CMK (cell line): ENCODE measurements around the gene LIMCH1.

ENCODE experiments used
- DNase-seq: peaks from one replicate; pipeline ENCODE4 v3.0.0-alpha.2; 2010; ENCODE audit warnings: low read depth

Gene LIMCH1

DNA sequence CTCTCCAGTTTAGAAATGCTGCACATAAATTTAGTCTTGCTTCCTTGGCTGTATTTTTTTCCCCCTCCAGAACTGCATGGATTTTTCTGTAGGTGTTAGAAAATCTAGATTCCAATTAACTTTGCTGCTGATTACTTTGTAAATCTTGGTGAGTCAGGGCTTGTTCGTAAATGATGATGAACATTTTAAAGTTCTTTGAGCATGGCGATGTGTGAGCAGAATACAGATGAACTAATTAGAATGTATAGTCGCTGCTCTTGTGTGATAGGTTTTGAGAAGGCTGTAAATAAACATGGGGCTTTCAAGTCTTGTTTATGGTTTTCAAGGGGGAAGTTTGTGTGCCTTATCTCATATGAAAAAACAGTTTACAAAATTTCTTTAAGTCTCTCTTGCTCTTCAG is 23.3 kb downstream of the LIMCH1 start:
- DNase-seq, result no peak

DNA sequence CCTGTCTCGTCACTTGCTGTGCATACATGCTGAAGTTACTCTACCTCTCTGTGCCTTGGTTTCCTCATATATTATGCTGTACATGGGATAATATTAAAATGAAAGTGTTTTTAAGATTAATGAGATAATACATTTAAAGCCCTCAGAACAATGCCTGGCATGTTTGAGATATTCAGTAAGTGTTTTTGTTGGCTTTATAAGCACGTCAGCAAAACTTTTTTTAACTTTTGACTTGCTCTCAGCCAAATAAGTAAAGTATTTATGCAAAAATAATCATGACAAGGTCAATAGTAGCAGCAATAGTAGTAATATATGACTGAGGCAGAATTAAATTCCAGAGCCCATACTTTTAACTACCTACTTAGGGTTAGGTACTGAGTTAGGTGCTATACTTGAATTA is 29.2 kb downstream of the LIMCH1 start:
- no peak for DNase-seq

DNA sequence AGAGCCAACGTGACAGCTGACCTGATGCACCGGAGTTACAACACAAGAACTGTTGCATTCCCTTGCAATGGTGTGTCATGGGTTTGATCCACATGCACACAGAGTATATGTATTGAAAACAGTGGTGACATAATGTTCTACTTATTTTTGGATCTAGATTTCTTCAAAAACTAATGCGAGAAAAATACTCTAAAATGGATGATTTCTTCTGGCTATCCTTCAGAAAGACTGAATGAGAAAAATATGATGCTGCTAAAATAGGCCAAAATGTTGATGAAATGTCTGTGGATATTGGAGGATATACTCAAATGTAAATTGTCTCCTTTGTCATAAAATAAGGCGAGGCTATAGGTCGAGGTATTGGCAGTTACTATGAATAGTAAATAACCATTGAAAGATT is 30.4 kb downstream of the LIMCH1 start:
- DNase-seq, result no peak

DNA sequence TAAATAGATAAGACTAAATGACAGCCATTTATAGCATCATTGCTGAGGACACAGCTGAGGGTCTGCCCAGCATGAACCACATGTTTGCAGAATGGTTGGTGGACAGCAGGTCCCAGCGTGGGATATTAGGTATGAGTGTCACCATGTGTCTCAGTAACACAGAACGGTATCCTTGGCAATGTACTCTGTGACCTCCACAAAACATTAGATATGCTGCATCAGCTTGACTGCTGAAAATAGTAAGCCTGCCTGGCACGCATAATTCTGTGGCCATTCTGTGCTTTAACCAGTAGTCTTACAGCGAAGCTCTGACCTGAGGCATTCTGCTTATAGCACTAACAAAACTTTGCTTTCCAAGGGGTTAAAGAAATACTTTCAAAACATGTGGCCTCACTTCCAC is 32.0 kb downstream of the LIMCH1 start:
- no peak for DNase-seq

- no peak for DNase-seq
Measured at GRCh38 chr4:41571422-41571821, 33.5 kb downstream of the LIMCH1 start.

DNA sequence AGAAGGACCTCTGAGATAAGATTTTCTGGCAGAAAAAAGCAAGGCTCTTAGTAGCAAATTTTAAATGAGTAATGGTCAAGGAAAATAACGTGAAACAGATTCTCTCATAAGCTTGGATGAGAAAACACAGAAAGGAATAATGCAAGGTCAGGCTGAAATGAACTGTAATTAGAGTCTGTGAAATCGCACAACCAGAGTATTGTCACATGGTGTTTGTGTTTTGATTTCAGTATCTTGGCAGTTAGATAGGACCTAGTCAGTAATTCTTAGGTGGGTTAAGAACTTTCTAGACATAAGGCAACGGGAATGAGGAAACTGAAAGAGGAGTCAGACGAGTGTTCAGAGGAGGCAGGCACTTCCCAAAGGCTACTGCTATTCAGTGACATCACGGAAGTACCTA is 34.6 kb downstream of the LIMCH1 start:
- DNase-seq, result no peak

DNA sequence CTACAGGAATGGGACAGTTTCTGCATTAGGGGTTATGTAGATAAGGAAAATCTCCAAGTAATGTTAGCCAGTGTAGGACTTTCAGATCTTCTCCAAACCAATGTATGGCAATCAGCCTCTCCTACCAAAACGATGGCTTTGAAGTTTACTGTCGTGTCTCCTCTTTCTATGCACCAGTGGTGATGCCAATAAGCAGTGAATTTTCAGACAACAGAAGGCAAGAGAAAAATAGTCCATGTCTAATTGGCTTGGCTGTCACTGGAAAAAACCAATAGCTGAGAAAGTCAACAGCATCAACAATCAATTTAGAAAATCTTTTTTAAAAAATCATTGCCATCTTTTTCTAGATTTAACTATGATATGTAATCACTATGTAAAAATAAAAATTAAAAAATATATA is 35.0 kb downstream of the LIMCH1 start:
- no peak for DNase-seq

DNA sequence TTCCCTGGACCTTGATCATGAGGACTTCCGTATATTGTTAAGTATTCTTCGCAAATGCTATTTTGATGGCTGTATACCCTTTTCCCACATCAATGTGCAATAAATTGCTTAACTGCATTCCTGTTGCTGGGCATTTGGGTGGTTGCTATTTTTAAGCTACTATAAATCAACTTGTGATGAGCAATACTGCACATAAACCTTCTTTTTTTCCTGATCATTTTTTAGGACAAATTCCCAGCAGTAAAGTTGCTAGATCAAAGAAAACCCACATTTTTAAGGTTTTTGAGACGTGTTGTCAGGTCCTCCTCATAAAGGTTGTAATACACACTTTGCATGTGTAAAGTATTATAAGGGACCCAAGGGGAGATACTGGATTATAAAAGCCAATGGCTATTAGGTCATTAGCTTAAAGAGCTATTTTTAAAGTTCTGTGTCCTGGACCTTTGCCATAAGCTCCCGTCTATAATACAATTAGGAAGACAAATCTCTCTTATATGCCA is 35.6 kb downstream of the LIMCH1 start:
- no peak for DNase-seq

DNA sequence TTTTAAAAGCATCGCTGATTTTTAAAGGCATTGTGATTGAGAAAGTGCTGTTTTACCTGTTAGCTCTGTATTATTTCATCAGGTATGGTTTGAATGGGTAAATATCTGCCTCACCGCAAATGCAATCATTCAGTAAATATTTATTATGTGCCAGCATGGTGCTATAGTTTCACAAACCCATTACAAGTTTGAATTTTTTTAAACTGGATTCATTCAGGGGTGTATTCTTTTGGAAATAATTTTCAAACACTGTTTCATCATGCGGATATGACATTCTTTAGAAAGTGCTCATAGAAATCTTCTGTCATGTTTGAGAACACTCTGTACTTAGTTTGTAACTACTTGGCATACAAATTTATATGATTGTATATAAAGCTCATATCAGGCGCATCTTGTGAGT is 37.2 kb downstream of the LIMCH1 start:
- no peak for DNase-seq

DNA sequence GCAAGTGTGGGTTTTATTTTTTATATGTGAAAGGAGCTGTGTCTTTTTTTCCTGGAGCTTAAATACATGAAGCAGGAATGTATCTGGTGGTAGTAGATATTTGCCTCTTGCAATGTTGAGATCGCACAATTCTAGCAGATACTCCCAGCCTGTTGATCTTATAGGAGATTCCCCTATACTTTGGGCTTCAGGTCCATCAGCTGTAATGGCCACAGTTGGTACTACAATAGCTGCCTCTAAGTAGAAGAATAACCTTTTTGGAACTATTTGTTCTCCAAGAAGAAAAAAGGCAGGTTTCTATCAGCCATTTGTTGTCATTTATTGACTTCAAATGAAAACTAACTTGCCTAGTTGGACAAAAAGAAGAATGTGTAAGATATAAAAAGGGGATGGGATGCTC is 37.7 kb downstream of the LIMCH1 start:
- DNase-seq, result no peak

- DNase-seq, result no peak
Measured at GRCh38 chr4:41579043-41579442, 41.1 kb downstream of the LIMCH1 start.

DNA sequence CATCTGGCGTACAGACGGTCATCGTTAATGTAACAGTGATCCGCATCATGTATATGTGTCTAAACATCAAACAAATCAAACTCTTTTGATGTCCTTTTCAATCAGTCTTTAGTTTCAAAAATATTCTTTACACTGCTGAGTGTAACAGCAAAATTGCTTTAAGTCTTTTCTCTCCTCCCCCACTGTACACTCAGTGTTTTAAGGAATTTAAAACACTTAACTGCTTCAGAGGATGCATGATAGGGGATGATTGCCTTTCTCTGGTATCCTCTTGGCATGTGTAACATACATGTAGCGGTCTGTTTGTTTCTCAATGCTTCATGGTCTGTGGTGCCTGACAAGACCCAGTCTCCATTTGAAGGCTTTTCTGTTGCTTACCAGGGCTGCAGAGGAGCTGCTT is 41.6 kb downstream of the LIMCH1 start:
- no peak for DNase-seq

DNA sequence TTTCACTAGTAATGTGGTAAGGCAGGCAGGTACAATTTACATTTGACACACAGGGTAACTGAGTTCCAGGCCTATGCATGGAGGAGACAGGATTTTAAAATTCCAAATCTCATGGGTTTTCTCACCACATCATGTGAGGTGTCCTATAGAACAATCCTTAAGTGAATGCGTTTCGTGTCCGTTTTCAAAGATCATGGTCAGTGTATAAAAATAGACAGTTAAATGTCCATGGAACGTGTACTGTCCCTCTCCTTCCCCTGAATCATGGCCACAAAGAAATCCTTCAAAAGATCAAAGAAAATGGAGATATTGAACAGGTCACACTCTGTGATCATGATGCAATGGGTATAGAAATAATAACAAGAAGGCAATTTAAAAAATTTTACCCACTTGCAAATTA is 42.0 kb downstream of the LIMCH1 start:
- DNase-seq, result no peak

- no peak for DNase-seq
Measured at GRCh38 chr4:41586675-41587225, 48.8 kb downstream of the LIMCH1 start.

- DNase-seq, result no peak
Measured at GRCh38 chr4:41587286-41587685, 49.3 kb downstream of the LIMCH1 start.

GRCh38 chr4:41590591-41590990 is 52.6 kb downstream of the LIMCH1 start:
- no peak for DNase-seq

- no peak for DNase-seq
Measured at GRCh38 chr4:41594432-41594831, 56.5 kb downstream of the LIMCH1 start.

DNA sequence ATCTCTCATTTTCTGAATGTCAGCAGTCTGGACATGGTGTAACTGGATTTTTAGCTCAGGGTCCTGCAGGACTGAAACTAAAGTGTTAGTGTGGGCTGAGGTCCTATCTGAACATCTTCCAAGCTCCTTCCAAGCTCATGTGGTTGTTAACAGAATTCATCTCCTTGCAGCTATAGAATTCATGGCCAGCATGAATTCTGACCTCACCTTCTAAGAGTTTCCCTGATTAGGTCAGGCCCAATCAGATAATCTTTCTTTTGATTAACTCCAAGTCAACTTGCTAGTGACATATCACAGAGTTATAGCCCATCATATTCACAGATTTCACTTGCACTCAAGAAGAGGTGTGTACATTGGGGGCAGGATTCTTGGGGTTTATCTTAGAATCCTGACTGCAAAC is 59.5 kb downstream of the LIMCH1 start:
- no peak for DNase-seq

DNA sequence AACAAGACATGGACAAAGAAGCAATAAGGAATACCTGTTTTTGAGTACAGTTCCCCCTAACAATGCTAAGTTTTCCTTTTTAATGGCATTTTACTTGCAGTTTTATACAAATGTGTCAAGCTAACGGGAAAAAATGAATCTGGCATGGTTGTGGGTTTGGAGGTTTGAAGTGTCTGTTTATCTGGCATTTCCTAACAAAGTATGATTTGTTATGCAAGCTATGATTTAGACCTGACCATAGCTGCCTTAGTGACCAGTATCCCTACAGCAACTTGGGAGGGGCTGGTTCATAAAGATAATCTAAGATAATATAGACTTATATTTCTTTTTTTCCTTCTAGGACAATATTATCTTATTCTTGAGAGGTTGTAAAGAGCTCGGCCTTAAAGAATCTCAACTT is 60.6 kb downstream of the LIMCH1 start:
- DNase-seq, result no peak

- no peak for DNase-seq
Measured at GRCh38 chr4:41599192-41599786, 61.3 kb downstream of the LIMCH1 start.

DNA sequence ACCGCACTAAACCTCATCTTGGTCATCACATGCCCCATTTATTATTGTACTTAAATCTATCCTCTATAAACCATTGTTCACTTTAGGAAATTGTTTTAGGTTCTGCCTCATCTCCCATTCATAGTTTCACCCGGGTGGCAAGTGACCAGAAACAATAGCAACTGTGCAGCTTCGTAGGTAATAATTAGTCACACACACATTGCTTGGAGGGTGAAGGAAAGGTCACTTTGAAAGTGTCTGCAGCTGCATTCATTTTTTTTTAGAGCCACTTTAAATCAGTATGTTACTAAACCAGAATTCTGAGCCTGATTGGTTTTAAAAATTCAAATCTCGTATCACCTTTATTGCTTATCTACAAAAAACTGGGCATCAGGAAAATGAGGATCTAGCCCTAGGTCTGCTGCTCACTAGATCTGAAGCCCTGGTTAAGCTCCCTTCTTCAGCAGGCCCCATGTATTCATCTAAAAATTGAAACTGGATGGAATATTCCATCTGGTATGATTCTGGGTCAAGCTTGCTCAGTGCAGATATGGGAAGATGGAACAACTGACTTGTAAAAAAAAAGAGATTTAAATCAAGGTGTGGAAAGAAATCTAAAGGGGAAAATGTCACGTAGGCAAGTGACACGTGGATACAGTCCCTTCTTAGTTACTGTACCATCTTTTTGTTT is 62.4 kb downstream of the LIMCH1 start:
- no peak for DNase-seq

GRCh38 chr4:41601025-41601424 is 63.1 kb downstream of the LIMCH1 start:
- peak; percentile 88 for DNase-seq

GRCh38 chr4:41602113-41602512 is 64.2 kb downstream of the LIMCH1 start:
- DNase-seq, result no peak
